Caco-2 (cell line): Measurements from ENCODE around the gene CUTC. TPM values are rescaled to one million over a fixed set of nuclear protein-coding genes. Genes with fewer than 3 reads are reported as not detected.

ENCODE experiments used
- BruUV-seq: library from RNA; stranded (reverse); fragments of 400-500 nt; replicated peaks from 2 replicates; lab custom pipeline; 2021; lab: Mats Ljungman, UMichigan
- CTCF ChIA-PET: fragments of 300-600 bp; sonication (Branson Sonifier 250); formaldehyde crosslinking; loops from one replicate; lab custom pipeline; 2022; ENCODE audit warnings: antibody characterized with exemption; lab: Charles Lee
- POLR2A ChIA-PET: fragments of 300-600 bp; sonication (Branson Sonifier 250); formaldehyde crosslinking; loops from one replicate; lab custom pipeline; 2022; ENCODE audit warnings: antibody characterized with exemption; lab: Charles Lee
- DNase-seq, 2 experiments: peaks; one replicate each; pipeline versions ENCODE4 v3.0.0 to v3.0.0-alpha.2; 2020 to 2022
- H3K27me3 ChIP-seq: replicated peaks from 2 replicates; pipeline ENCODE4 v1.6.0; 2011; ENCODE audit warnings: low read length; ENCODE audit not compliant: control insufficient read depth, insufficient read depth
- H3K36me3 ChIP-seq: 2 replicates; pipeline ENCODE4 v1.5.1; 2011; ENCODE audit warnings: low read length; ENCODE audit not compliant: control insufficient read depth, insufficient read depth
- H3K4me1 ChIP-seq: fragments of 250-450 bp; sonication (Bioruptor Pico); 2 replicates; pipeline ENCODE4 v1.5.1; 2020; ENCODE audit warnings: mild to moderate bottlenecking
- H3K4me3 ChIP-seq: 2 replicates; pipeline ENCODE4 v1.5.1; 2011; ENCODE audit warnings: low read depth, mild to moderate bottlenecking, control low read depth, low read length
- H3K9me3 ChIP-seq: fragments of 250-450 bp; sonication (Bioruptor Pico); 2 replicates; pipeline ENCODE4 v1.5.1; 2020; ENCODE audit warnings: mild to moderate bottlenecking, moderate library complexity
- H3K27ac Mint-ChIP-seq: one replicate; pipeline ENCODE4 v1.8.0; 2022; ENCODE audit warnings: mixed read lengths; ENCODE audit not compliant: unreplicated experiment
- H3K27me3 Mint-ChIP-seq: one replicate; pipeline ENCODE4 v1.8.0; 2022; ENCODE audit warnings: mixed read lengths; ENCODE audit not compliant: insufficient read depth, unreplicated experiment
- H3K36me3 Mint-ChIP-seq: one replicate; pipeline ENCODE4 v1.8.0; 2022; ENCODE audit warnings: mild to moderate bottlenecking, mixed read lengths; ENCODE audit not compliant: insufficient read depth, unreplicated experiment
- H3K4me1 Mint-ChIP-seq: one replicate; pipeline ENCODE4 v1.8.0; 2022; ENCODE audit warnings: low read depth, mixed read lengths; ENCODE audit not compliant: unreplicated experiment
- H3K4me3 Mint-ChIP-seq: one replicate; pipeline ENCODE4 v1.8.0; 2022; ENCODE audit warnings: mild to moderate bottlenecking, moderate library complexity, mixed read lengths; ENCODE audit not compliant: unreplicated experiment
- H3K9me3 Mint-ChIP-seq: one replicate; pipeline ENCODE4 v1.8.0; 2022; ENCODE audit warnings: mixed read lengths; ENCODE audit not compliant: unreplicated experiment
- intact Hi-C: fragments of 100-400 bp; cut with micrococcal nuclease; formaldehyde crosslinking; loops from one replicate; pipeline ENCODE4 v1.10.0; 2022; ENCODE audit not compliant: unreplicated experiment
- total RNA-seq: library from RNA; stranded (reverse); gene quantifications from 2 replicates; pipeline ENCODE4 v1.2.3, GENCODE V29; 2022
- TF ChIP-seq, protein P1 (sequence below), 2 experiments: fragments of 200-600 bp in 1 of 2; IDR thresholded peaks; 1 replicate in 1 of 2; 2 replicates in 1 of 2; pipeline versions ENCODE4 v1.5.1 to v1.8.0; 2011 to 2022; ENCODE audit warnings: antibody characterized with exemption in 1 of 2, control low read depth in 1 of 2, inconsistent platforms in 1 of 2, low read depth in 1 of 2, low read length in 1 of 2, mild to moderate bottlenecking in 1 of 2, moderate library complexity in 1 of 2; ENCODE audit not compliant: insufficient read depth in 1 of 2, severe bottlenecking in 1 of 2, unreplicated experiment in 1 of 2

The CUTC gene
- total RNA-seq, 1 experiment from 2014 or later: 30.1 TPM

DNA sequence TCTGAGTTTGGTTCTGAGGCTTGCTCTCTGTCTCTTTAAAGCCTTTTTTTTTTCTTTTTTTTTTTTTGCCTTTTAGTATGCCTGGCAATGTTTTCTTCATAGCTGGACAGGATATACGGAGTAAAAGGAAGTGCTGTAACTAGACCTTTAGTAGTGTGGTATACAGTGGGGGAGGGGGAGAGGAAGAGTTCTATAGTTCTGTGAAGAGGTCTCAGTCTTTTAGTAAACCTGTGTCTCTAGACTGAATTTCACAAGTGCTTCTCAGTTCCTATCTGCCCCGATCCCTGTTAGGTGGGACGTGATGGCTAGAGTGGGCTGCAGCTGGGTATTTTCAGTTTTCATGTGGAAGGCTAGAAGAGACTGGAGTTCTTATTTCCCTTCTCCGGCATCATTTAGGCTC lies 47.3 kb downstream of the CUTC start:
- H3K4me1 Mint-ChIP-seq: peaks cover 74% of the 10 kb centered on the region
- CTCF ChIA-PET: no interaction called here

DNA sequence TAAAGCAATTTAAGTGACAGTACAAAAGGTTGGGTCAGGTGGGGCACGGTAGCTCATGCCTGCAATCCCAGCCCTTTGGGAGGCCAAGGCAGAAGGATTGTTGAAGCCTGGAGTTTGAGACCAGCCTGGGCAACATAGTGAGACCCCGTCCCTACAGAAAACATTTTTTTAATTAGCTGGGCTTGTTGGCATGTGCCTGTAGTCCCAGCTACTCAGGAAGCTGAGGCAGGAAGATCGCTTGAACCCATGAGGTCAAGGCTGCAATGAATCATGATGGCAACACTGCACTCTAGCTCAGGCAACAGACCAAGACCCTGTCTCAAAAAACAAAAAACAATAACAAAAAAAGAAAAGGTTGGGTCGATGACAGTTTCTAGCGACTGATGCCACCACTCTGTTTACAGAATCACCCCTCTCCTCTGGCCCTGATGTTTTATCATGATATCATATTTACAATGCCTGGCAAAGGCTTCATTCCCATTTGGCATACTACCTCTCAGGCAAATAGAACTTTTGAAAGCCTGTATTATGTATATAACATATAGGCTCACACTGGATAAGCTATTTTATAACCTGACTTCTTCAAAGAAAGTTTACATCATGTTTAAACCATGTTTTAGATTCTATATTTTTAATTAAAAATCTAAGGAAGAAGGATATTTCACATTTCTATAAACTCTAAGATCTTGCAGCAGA lies 49.8 kb downstream of the CUTC start:
- TF ChIP-seq, protein P1, sequence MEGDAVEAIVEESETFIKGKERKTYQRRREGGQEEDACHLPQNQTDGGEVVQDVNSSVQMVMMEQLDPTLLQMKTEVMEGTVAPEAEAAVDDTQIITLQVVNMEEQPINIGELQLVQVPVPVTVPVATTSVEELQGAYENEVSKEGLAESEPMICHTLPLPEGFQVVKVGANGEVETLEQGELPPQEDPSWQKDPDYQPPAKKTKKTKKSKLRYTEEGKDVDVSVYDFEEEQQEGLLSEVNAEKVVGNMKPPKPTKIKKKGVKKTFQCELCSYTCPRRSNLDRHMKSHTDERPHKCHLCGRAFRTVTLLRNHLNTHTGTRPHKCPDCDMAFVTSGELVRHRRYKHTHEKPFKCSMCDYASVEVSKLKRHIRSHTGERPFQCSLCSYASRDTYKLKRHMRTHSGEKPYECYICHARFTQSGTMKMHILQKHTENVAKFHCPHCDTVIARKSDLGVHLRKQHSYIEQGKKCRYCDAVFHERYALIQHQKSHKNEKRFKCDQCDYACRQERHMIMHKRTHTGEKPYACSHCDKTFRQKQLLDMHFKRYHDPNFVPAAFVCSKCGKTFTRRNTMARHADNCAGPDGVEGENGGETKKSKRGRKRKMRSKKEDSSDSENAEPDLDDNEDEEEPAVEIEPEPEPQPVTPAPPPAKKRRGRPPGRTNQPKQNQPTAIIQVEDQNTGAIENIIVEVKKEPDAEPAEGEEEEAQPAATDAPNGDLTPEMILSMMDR (IDR thresholded peaks at IDR 0.05; ENCODE audit: insufficient read depth in 1 of 2, low read depth in 1 of 2, low read length in 1 of 2, severe bottlenecking in 1 of 2, unreplicated experiment in 1 of 2): no peak
- no peaks in the 10 kb centered on the region for H3K27me3 Mint-ChIP-seq
- BruUV-seq: TSS peak; percentile 77
- H3K9me3 ChIP-seq: no peaks in the 10 kb centered on the region
- peaks cover 67% of the 10 kb centered on the region for H3K4me1 ChIP-seq
- no peaks in the 10 kb centered on the region for H3K27me3 ChIP-seq
- DNase-seq: no peak
- peaks cover 9% of the 10 kb centered on the region for H3K36me3 ChIP-seq
- intact Hi-C loops: loop anchor here (1.0 to 2.0 kb wide), 3 partner anchors 50 to 161 kb away; partner anchors contain the start of genes COX15, CUTC and SLC25A28
- ChIA-PET POLR2A (interaction anchor here (0.5 to 2.3 kb wide), 4 partner anchors 28 to 186 kb away, joined by 3 to 27 read pairs (median 4); partner anchors contain the start of genes COX15 and CUTC), CTCF (interaction anchor here (0.8 to 1.5 kb wide), 2 partner anchors 11 to 49 kb away, joined by 3 to 9 read pairs; partner anchors contain the start of genes COX15 and CUTC)
- peak overlapping the region; percentile 90 for H3K4me3 Mint-ChIP-seq
- peaks cover 33% of the 10 kb centered on the region for H3K36me3 Mint-ChIP-seq
- H3K27ac Mint-ChIP-seq: peak overlapping the region; percentile 87
- H3K4me1 Mint-ChIP-seq: peaks cover 75% of the 10 kb centered on the region
- no peaks in the 10 kb centered on the region for H3K9me3 Mint-ChIP-seq
- peak overlapping the region; percentile 68 for H3K4me3 ChIP-seq

More for the DNA sequence above, 47.3 kb downstream of the CUTC start:
- TF ChIP-seq, protein P1 (IDR thresholded peaks at IDR 0.05; ENCODE audit: insufficient read depth in 1 of 2, low read depth in 1 of 2, low read length in 1 of 2, severe bottlenecking in 1 of 2, unreplicated experiment in 1 of 2): no peak
- TSS peak; percentile 47 for BruUV-seq
- H3K36me3 ChIP-seq: no peaks in the 10 kb centered on the region
- no peaks in the 10 kb centered on the region for H3K27me3 ChIP-seq
- H3K9me3 ChIP-seq: no peaks in the 10 kb centered on the region
- peaks cover 11% of the 10 kb centered on the region for H3K36me3 Mint-ChIP-seq
- peak overlapping the region; percentile 77 for H3K4me3 Mint-ChIP-seq
- H3K27ac Mint-ChIP-seq: peak overlapping the region; percentile 95
- intact Hi-C loops: no loop called here
- H3K27me3 Mint-ChIP-seq: no peaks in the 10 kb centered on the region
- peak in 1 of 2 experiments; percentile 42 for DNase-seq
- H3K4me3 ChIP-seq: peak overlapping the region; percentile 21
- H3K9me3 Mint-ChIP-seq: no peaks in the 10 kb centered on the region
- POLR2A ChIA-PET: interaction anchor here (0.6 kb wide), 1 partner anchor 1893 kb away, joined by 4 read pairs; no protein-coding TSS in a partner anchor
- H3K4me1 ChIP-seq: peaks cover 61% of the 10 kb centered on the region

DNA sequence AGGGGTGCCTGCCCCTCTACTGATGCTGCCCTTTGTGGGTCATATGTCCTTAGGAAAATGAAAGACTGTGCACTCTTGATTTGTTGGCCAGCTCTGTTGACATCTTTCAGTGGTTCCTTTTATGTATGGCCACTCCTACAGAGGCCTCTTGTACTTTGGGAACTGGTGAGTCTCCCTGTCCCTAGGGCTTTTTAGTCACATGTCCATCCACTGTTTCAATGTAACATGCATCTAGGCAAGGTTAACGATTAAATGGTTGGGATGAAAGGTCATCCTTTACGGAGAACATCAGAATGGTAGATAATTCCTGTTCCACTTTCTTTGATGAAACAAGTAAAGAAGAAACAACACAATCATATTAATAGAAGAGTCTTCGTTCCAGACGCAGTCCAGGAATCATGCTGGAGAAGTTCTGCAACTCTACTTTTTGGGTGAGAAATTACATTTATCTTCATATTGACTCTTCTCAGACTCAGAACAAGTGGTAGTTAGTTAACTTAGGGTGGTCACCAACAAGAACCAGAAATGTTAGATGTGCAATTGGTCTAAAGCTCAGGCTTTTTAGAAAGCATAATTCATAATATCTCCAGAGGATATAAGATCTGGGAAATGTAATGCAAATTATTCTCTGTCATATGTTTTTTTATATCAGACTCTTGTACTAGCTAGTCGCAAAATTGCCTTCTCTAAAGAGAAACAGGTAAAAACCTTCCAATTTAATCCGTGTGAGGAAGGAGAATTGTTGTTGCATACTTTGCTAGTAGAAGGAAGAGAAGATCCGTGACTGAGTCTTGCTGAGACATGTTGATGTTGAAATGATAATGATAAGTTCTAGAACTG lies 50.6 kb downstream of the CUTC start, which contains the start of gene ABCC2:
ABCC2 (plus strand) TSS at position 194 of the 840 bp plus-strand sequence; CDS start at position 399, 205 bp downstream.
- H3K4me1 ChIP-seq: peaks cover 59% of the 10 kb centered on the region
- peak within 1 kb of the TSS; percentile 90 for H3K4me3 Mint-ChIP-seq
- no peaks in the 10 kb centered on the region for H3K9me3 ChIP-seq
- H3K36me3 ChIP-seq: peaks cover 9% of the 10 kb centered on the region
- TSS peak; percentile 55 for BruUV-seq
- ChIA-PET CTCF (interaction anchor here (0.8 to 1.5 kb wide), 2 partner anchors 11 to 50 kb away, joined by 3 to 9 read pairs; partner anchors contain the start of genes COX15 and CUTC), POLR2A (interaction anchor here (0.5 to 2.3 kb wide), 4 partner anchors 29 to 187 kb away, joined by 3 to 27 read pairs (median 4); partner anchors contain the start of genes COX15 and CUTC)
- no peaks in the 10 kb centered on the region for H3K27me3 Mint-ChIP-seq
- H3K9me3 Mint-ChIP-seq: no peaks in the 10 kb centered on the region
- intact Hi-C loops: loop anchor here (1.0 to 2.0 kb wide), 3 partner anchors 50 to 162 kb away; partner anchors contain the start of genes COX15, CUTC and SLC25A28
- peaks cover 41% of the 10 kb centered on the region for H3K36me3 Mint-ChIP-seq
- peaks cover 72% of the 10 kb centered on the region for H3K4me1 Mint-ChIP-seq
- peak within 1 kb of the TSS; percentile 87 for H3K27ac Mint-ChIP-seq
- peak within 1 kb of the TSS; percentile 68 for H3K4me3 ChIP-seq
- TF ChIP-seq, protein P1 (IDR thresholded peaks at IDR 0.05; ENCODE audit: insufficient read depth in 1 of 2, low read depth in 1 of 2, low read length in 1 of 2, severe bottlenecking in 1 of 2, unreplicated experiment in 1 of 2): no peak
- H3K27me3 ChIP-seq: no peaks in the 10 kb centered on the region
- DNase-seq: peak; percentile 83
